Spinal cord (tissue), 10 donors: ENCODE measurements around the gene KPNA3. TPM values are rescaled to one million over a fixed set of nuclear protein-coding genes. Genes with fewer than 3 reads are reported as not detected.

ENCODE experiments used
- DNase-seq, 6 donors: peaks; one replicate each; pipeline versions ENCODE4 v3.0.0 to v3.0.0-alpha.2; 2013 to 2015; ENCODE audit warnings: low spot score in 6 of 6, low read depth in 4 of 6
- H3K27ac ChIP-seq: one replicate; pipeline ENCODE4 v1.5.1; 2013; ENCODE audit warnings: low read depth, low read length, control low read depth
- H3K27me3 ChIP-seq: one replicate; pipeline ENCODE4 v1.6.1; 2013; ENCODE audit warnings: low read length; ENCODE audit not compliant: control insufficient read depth, insufficient read depth
- H3K36me3 ChIP-seq: one replicate; pipeline ENCODE4 v1.6.1; 2013; ENCODE audit warnings: low read length; ENCODE audit not compliant: control insufficient read depth, insufficient read depth
- H3K4me1 ChIP-seq: one replicate; pipeline ENCODE4 v1.6.1; 2013; ENCODE audit warnings: low read length; ENCODE audit not compliant: control insufficient read depth, insufficient read depth
- H3K4me3 ChIP-seq: one replicate; pipeline ENCODE4 v1.5.1; 2013; ENCODE audit warnings: low read depth, low read length, control low read depth
- H3K9me3 ChIP-seq: one replicate; pipeline ENCODE4 v1.6.1; 2013; ENCODE audit warnings: low read length; ENCODE audit not compliant: control insufficient read depth, insufficient read depth
- WGBS: methylation state at CpG from one replicate; pipeline ENCODE4 v1.1.5; 2013; ENCODE audit warnings: missing lambda C conversion rate; ENCODE audit not compliant: insufficient coverage; 5-methylcytosine and 5-hydroxymethylcytosine counted together
- polyA plus RNA-seq, 2 donors: library from polyadenylated mRNA; unstranded; fragments of 120-200 nt; gene quantifications; one replicate each; pipeline ENCODE4 v1.2.1, GENCODE V29; 2013; ENCODE audit not compliant: insufficient read length in 2 of 2
- total RNA-seq, 2 donors: library from RNA; depleted of rRNA in 1 of 2; stranded (reverse); fragments of 120-200 nt in 1 of 2; fragments of >200 nt in 1 of 2; gene quantifications; one replicate each; pipeline versions ENCODE4 v1.2.3 to v1.2.4, GENCODE V29; 2013 to 2014
- donor health status: healthy.

KPNA3 gene
- total and polyA plus RNA-seq, 4 donors: 33.9 to 58.2 (median 51.3) TPM

DNA sequence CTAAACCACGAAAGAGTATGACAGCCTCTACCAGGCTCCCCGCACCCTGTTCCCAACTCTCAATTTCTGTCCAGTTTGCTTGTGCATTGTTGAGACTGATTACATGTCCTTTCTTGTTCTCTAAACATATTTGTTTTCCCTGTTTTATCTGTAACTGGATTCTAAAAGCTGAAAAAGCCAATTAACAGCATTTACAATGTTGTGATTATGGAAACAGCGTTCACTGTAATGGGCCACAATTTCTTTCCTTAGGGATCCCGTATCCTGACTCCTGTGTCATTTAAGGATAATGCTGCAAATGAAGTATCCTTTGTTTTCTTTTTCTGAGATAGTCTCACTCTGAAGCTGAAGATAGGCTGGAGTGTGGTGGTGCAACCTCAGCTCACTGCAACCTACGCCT, 121.7 kb downstream of the KPNA3 start:
- 88% methylated on average over 3 of the region's 5 CpGs for WGBS
- H3K4me1 ChIP-seq: peaks cover 3% of the 10 kb centered on the region
- no peaks in the 10 kb centered on the region for H3K27me3 ChIP-seq
- H3K9me3 ChIP-seq: no peaks in the 10 kb centered on the region
- H3K27ac ChIP-seq: no peak overlapping the region
- no peak overlapping the region for H3K4me3 ChIP-seq
- no peak for DNase-seq
- peaks cover 10% of the 10 kb centered on the region for H3K36me3 ChIP-seq

GRCh38 chr13:49669735-49670309, 122.7 kb downstream of the KPNA3 start:
- no peaks in the 10 kb centered on the region for H3K9me3 ChIP-seq
- H3K27ac ChIP-seq: no peak overlapping the region
- H3K4me3 ChIP-seq: no peak overlapping the region
- peak in 5 of 6 donors; percentile 42 to 94 (median 60) for DNase-seq
- peaks cover 13% of the 10 kb centered on the region for H3K36me3 ChIP-seq
- 20% methylated on average over 1 of the region's 5 CpGs for WGBS
- H3K4me1 ChIP-seq: peaks cover 3% of the 10 kb centered on the region
- H3K27me3 ChIP-seq: no peaks in the 10 kb centered on the region

GRCh38 chr13:49667773-49668172, 124.7 kb downstream of the KPNA3 start:
- Histone ChIP-seq H3K27ac (no peak overlapping the region), H3K27me3 (no peaks in the 10 kb centered on the region), H3K4me3 (no peak overlapping the region), H3K4me1 (peaks cover 3% of the 10 kb centered on the region), H3K9me3 (no peaks in the 10 kb centered on the region), H3K36me3 (peaks cover 15% of the 10 kb centered on the region)
- whole genome bisulfite sequencing: 76% methylated on average over 2 of the region's 2 CpGs
- no peak for DNase-seq

DNA sequence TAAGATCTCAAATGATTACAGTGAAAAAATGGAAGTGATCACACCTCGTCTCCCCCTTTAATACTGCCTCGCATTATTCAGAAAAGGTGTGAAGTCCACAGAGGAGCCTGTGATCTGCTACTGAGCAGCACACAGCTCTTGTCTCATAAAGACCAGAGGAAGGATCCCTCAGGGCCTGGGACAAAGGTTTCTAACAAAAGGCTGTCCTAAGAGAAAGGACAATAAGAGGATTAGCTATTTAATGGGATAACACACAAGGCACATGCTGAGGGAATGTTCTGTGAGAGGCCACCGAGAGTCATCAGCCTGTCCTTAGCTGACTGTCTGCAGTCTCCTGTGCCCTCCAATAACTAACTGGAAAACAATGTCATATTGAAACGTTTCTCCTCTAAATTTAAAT, 127.9 kb downstream of the KPNA3 start:
- H3K4me3 ChIP-seq: no peak overlapping the region
- no peaks in the 10 kb centered on the region for H3K9me3 ChIP-seq
- DNase-seq: no peak
- H3K27me3 ChIP-seq: no peaks in the 10 kb centered on the region
- H3K27ac ChIP-seq: no peak overlapping the region
- H3K36me3 ChIP-seq: peaks cover 19% of the 10 kb centered on the region
- WGBS: no CpG with 5 or more reads among the region's 4 CpGs
- H3K4me1 ChIP-seq: no peaks in the 10 kb centered on the region

- WGBS: 84% methylated on average over 7 of the region's 9 CpGs
- no peak overlapping the region for H3K27ac ChIP-seq
- H3K36me3 ChIP-seq: peaks cover 12% of the 10 kb centered on the region
- DNase-seq: peak in 1 of 6 donors; percentile 10
- no peaks in the 10 kb centered on the region for H3K4me1 ChIP-seq
- no peaks in the 10 kb centered on the region for H3K9me3 ChIP-seq
- H3K4me3 ChIP-seq: no peak overlapping the region
- H3K27me3 ChIP-seq: no peaks in the 10 kb centered on the region
These were observed 135.2 kb downstream of the KPNA3 start for GRCh38 chr13:49657241-49657641.

DNA sequence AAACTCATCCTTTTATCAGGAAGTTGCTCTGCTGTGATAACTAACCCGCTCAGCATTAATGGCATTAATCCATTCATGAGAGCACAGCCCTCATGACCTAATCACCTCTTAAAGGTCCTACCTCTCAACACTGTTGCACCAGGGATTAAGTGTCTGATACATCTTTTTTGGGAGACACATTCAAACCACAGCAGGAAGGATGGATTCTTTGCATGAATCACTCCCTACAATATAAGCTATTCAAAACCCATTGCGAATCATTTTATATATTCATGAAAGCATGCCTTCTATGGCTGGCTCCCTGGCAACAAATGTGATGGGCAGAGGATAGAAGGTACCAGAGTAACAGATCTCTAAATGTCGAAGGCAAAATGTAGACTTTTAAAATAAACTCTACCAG, 136.6 kb downstream of the KPNA3 start:
- peak in 1 of 6 donors; percentile 9 for DNase-seq
- H3K27me3 ChIP-seq: no peaks in the 10 kb centered on the region
- peaks cover 12% of the 10 kb centered on the region for H3K36me3 ChIP-seq
- no peak overlapping the region for H3K4me3 ChIP-seq
- WGBS: 89% methylated on average over 1 of the region's 3 CpGs
- no peak overlapping the region for H3K27ac ChIP-seq
- H3K9me3 ChIP-seq: no peaks in the 10 kb centered on the region
- no peaks in the 10 kb centered on the region for H3K4me1 ChIP-seq

DNA sequence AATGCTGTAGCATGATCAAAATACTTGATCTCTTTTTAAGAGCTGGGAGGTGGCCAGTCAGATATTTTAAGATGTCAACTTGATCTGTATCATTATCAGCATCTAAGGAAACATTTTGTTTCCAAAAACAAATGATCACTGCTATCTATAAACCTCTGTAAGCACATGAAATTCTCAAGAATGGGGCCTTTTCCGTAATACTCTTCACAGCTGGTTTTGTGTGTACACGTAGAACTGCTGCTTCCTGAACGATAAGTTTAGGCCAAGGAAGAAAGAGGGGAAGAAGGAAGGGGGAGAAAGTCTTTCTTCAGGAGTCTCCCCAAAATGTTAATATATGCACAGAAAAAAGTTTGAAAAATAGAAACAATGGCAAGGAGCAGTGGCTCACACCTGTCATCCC, 138.5 kb downstream of the KPNA3 start:
- WGBS: no CpG with 5 or more reads among the region's 3 CpGs
- no peak for DNase-seq

DNA sequence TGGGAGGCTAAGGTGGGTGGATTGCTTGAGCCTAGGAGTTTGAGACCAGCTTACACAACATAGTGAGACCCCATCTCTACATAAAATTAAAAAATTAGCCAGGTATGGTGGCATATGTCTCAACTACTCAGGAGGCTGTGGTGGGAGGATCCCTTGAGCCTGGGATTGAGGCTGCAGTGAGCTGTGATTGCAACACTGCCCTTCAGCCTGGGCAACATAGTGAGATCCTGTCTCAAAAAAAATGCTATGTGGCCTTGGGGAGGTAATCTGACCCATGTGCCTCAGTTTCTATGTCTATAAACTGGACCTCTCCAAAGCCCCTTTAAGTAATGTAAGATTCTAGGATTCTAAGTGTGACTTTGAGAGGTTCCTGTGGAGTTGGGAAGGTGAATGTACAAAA, 139.0 kb downstream of the KPNA3 start:
- H3K9me3 ChIP-seq: no peaks in the 10 kb centered on the region
- H3K4me1 ChIP-seq: no peaks in the 10 kb centered on the region
- H3K36me3 ChIP-seq: peaks cover 4% of the 10 kb centered on the region
- DNase-seq: no peak
- H3K4me3 ChIP-seq: no peak overlapping the region
- H3K27me3 ChIP-seq: no peaks in the 10 kb centered on the region
- no peak overlapping the region for H3K27ac ChIP-seq

More for the DNA sequence above, 138.5 kb downstream of the KPNA3 start:
- peaks cover 7% of the 10 kb centered on the region for H3K36me3 ChIP-seq
- H3K27me3 ChIP-seq: no peaks in the 10 kb centered on the region
- no peak overlapping the region for H3K27ac ChIP-seq
- no peak overlapping the region for H3K4me3 ChIP-seq
- H3K9me3 ChIP-seq: no peaks in the 10 kb centered on the region
- no peaks in the 10 kb centered on the region for H3K4me1 ChIP-seq

DNA sequence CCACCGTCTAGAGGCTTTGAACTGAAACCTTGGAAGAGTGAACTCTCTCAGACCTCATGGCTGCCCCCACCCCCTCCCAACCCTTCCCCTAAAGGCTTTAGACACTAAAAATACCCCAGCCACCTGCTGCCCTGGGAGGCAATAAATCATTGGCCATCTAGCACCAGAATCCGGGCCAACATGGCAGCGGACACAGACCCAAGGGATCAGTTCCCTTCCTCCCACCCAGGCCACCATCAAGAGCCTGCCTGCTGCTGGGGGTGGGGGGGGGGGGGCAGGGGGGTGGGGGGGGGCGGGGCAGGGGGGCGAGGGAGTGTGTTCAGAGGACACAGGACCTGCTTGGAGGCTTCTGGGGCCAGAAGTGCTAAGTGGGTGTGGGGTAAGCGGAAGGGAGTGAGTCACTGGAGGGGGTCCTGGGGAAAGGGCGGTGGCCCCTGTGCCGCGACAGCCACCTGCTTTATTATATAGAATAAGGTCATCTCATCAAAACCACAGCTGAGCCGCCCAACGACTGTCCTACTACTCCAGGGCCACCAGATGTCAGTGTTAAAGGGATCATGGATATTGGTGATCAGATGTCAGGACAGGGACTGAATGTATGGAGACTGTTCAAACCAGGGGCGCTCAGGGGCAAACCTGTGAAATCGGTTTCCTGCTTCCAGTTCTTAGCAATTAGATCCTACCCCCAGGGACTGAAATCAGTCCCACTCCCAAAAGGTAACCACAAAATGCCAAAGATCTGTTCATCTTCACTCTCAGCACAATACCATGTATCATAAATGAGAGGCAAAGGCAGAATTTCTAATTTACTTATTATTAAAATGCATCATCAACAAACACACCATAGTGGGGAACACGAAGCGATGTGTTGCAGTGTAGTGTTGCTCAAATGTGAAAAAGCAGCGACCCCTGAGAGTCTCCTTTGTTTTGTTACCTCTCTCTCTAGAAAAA, 139.9 kb downstream of the KPNA3 start:
- Histone ChIP-seq H3K9me3 (no peaks in the 10 kb centered on the region), H3K4me1 (no peaks in the 10 kb centered on the region), H3K27me3 (no peaks in the 10 kb centered on the region), H3K4me3 (no peak overlapping the region), H3K27ac (no peak overlapping the region), H3K36me3 (peaks cover 4% of the 10 kb centered on the region)
- no CpG with 5 or more reads among the region's 16 CpGs for WGBS
- DNase-seq: peak in 2 of 6 donors; percentile 37 to 82
